Measurements from ENCODE around the gene TSR3. TPM values are rescaled to one million over a fixed set of nuclear protein-coding genes. Genes with fewer than 3 reads are reported as not detected.

Gene TSR3
- total RNA-seq, 1 donor = 42.7 TPM

GRCh38 chr16:1362807-1363206 is 11.1 kb upstream of the TSR3 start:
- no peak for DNase-seq (ENCODE audit: low read depth)
- H3K4me3 ChIP-seq (ENCODE audit: low read depth, low read length) = no peak overlapping the region
- no peak for TF ChIP-seq CTCF (IDR thresholded peaks at IDR 0.05; ENCODE audit: insufficient read depth, low read depth, low read length)

- no peak for DNase-seq (ENCODE audit: low read depth)
- H3K4me3 ChIP-seq (ENCODE audit: low read depth, low read length) = no peak overlapping the region
- no peak for TF ChIP-seq CTCF (IDR thresholded peaks at IDR 0.05; ENCODE audit: insufficient read depth, low read depth, low read length)
These were observed 10.1 kb upstream of the TSR3 start for GRCh38 chr16:1361685-1362360.

- H3K4me3 ChIP-seq (ENCODE audit: low read depth, low read length) = no peak overlapping the region
- no peak for TF ChIP-seq CTCF (IDR thresholded peaks at IDR 0.05; ENCODE audit: insufficient read depth, low read depth, low read length)
- DNase-seq (ENCODE audit: low read depth) = no peak
These were observed 6.4 kb upstream of the TSR3 start for GRCh38 chr16:1357906-1358566.

GRCh38 chr16:1356061-1356900 is 4.6 kb upstream of the TSR3 start:
- TF ChIP-seq CTCF (IDR thresholded peaks at IDR 0.05; ENCODE audit: insufficient read depth, low read depth, low read length) = no peak
- no peak overlapping the region for H3K4me3 ChIP-seq (ENCODE audit: low read depth, low read length)
- DNase-seq (ENCODE audit: low read depth) = no peak

- TF ChIP-seq CTCF (IDR thresholded peaks at IDR 0.05; ENCODE audit: insufficient read depth, low read depth, low read length) = no peak
- DNase-seq (ENCODE audit: low read depth) = no peak
These were observed 3.9 kb upstream of the TSR3 start for GRCh38 chr16:1355591-1355990.

GRCh38 chr16:1354815-1355540 is 3.3 kb upstream of the TSR3 start:
- H3K4me3 ChIP-seq (ENCODE audit: low read depth, low read length) = no peak overlapping the region
- DNase-seq (ENCODE audit: low read depth) = no peak
- no peak for TF ChIP-seq CTCF (IDR thresholded peaks at IDR 0.05; ENCODE audit: insufficient read depth, low read depth, low read length)

More at GRCh38 chr16:1355591-1355990, 3.9 kb upstream of the TSR3 start:
- no peak overlapping the region for H3K4me3 ChIP-seq (ENCODE audit: low read depth, low read length)

All from fibroblast of villous mesenchyme (primary cell).